WERI-Rb-1 (cell line): ENCODE measurements around the gene RPP25.
"Not testable (repeated sequence)": the region's sequence is repeated elsewhere in the genome, so short reads cannot be mapped to it uniquely, and the experiment has no call there.

Source experiments
- DNase-seq: peaks from one replicate; pipeline ENCODE4 v3.0.0-alpha.2; 2020
- H3K27ac ChIP-seq: fragments of 250-450 bp; sonication (Bioruptor Pico); 2 replicates; pipeline ENCODE4 v1.5.1; 2020; ENCODE audit warnings: mild to moderate bottlenecking, moderate library complexity
- H3K27me3 ChIP-seq: fragments of 250-450 bp; sonication (Bioruptor Pico); 2 replicates; pipeline ENCODE4 v1.5.1; 2021; ENCODE audit warnings: mild to moderate bottlenecking, low read depth, moderate library complexity; ENCODE audit not compliant: insufficient read depth, severe bottlenecking
- H3K36me3 ChIP-seq: fragments of 250-450 bp; sonication (Bioruptor Pico); 2 replicates; pipeline ENCODE4 v1.5.1; 2020; ENCODE audit warnings: mild to moderate bottlenecking, moderate library complexity
- H3K4me3 ChIP-seq: 2 replicates; pipeline ENCODE4 v1.5.1; 2011; ENCODE audit warnings: low read depth, mild to moderate bottlenecking, control low read depth, low read length
- H3K9me3 ChIP-seq: fragments of 250-450 bp; sonication (Bioruptor Pico); 2 replicates; pipeline ENCODE4 v1.5.1; 2021; ENCODE audit warnings: mild to moderate bottlenecking, moderate library complexity; ENCODE audit not compliant: severe bottlenecking
- CTCF ChIP-seq: IDR thresholded peaks from 2 replicates; pipeline ENCODE4 v1.5.1; 2011; ENCODE audit warnings: low read depth, mild to moderate bottlenecking, control low read depth, inconsistent platforms, low read length

RPP25 gene

GRCh38 chr15:74935193-74935592 lies 21.4 kb downstream of the RPP25 start:
- not testable (repeated sequence) for H3K27me3 ChIP-seq, H3K4me3 ChIP-seq
- peak; percentile 21; the same call in 1 of the 2 replicates for TF ChIP-seq CTCF

GRCh38 chr15:74933573-74933972 lies 23.0 kb downstream of the RPP25 start:
- H3K4me3 ChIP-seq, result no peak overlapping the region
- no peak for DNase-seq
- H3K36me3 ChIP-seq, result peaks cover 52% of the 10 kb centered on the region
- TF ChIP-seq CTCF, result no peak
- no peaks in the 10 kb centered on the region for H3K27me3 ChIP-seq
- no peak overlapping the region for H3K27ac ChIP-seq
- no peaks in the 10 kb centered on the region for H3K9me3 ChIP-seq

More at GRCh38 chr15:74935193-74935592, 21.4 kb downstream of the RPP25 start:
- peaks cover 40% of the 10 kb centered on the region for H3K36me3 ChIP-seq
- not testable (repeated sequence) for H3K9me3 ChIP-seq, H3K27ac ChIP-seq
- DNase-seq, result peak; percentile 62

GRCh38 chr15:74928771-74929198 lies 27.8 kb downstream of the RPP25 start:
- Histone ChIP-seq H3K4me3 (no peak overlapping the region), H3K27me3 (no peaks in the 10 kb centered on the region), H3K9me3 (no peaks in the 10 kb centered on the region), H3K27ac (no peak overlapping the region), H3K36me3 (peaks cover 76% of the 10 kb centered on the region)
- no peak for DNase-seq
- no peak for TF ChIP-seq CTCF

- TF ChIP-seq CTCF, result no peak
- H3K4me3 ChIP-seq, result no peak overlapping the region
- no peaks in the 10 kb centered on the region for H3K9me3 ChIP-seq
- H3K27ac ChIP-seq, result no peak overlapping the region
- no peak for DNase-seq
- no peaks in the 10 kb centered on the region for H3K27me3 ChIP-seq
- peaks cover 90% of the 10 kb centered on the region for H3K36me3 ChIP-seq
These were observed 32.0 kb downstream of the RPP25 start for GRCh38 chr15:74924525-74924924.

- H3K27ac ChIP-seq, result no peak overlapping the region
- no peaks in the 10 kb centered on the region for H3K27me3 ChIP-seq
- no peak for DNase-seq
- H3K36me3 ChIP-seq, result peaks cover 92% of the 10 kb centered on the region
- no peak overlapping the region for H3K4me3 ChIP-seq
- no peaks in the 10 kb centered on the region for H3K9me3 ChIP-seq
- no peak for TF ChIP-seq CTCF
These were observed 36.1 kb downstream of the RPP25 start for GRCh38 chr15:74920456-74920855.

- no peak for TF ChIP-seq CTCF
- DNase-seq, result no peak
- Histone ChIP-seq H3K9me3 (no peaks in the 10 kb centered on the region), H3K36me3 (peaks cover 88% of the 10 kb centered on the region), H3K27me3 (no peaks in the 10 kb centered on the region), H3K27ac (no peak overlapping the region), H3K4me3 (no peak overlapping the region)
These were observed 38.9 kb downstream of the RPP25 start for GRCh38 chr15:74917676-74918075.

GRCh38 chr15:74913799-74914198 lies 42.8 kb downstream of the RPP25 start:
- H3K4me3 ChIP-seq, DNase-seq, H3K27ac ChIP-seq, H3K27me3 ChIP-seq, H3K9me3 ChIP-seq: not testable (repeated sequence)
- peaks cover 67% of the 10 kb centered on the region for H3K36me3 ChIP-seq
